HG03064 (cell line): Measurements from ENCODE around the gene TK1.

ENCODE experiments used
- ATAC-seq: cut with Tn5 transposase; IDR thresholded peaks from one replicate; pipeline ENCODE4 v1.9.1; 2021; ENCODE audit warnings: low read depth; ENCODE audit not compliant: unreplicated experiment

The TK1 gene

DNA sequence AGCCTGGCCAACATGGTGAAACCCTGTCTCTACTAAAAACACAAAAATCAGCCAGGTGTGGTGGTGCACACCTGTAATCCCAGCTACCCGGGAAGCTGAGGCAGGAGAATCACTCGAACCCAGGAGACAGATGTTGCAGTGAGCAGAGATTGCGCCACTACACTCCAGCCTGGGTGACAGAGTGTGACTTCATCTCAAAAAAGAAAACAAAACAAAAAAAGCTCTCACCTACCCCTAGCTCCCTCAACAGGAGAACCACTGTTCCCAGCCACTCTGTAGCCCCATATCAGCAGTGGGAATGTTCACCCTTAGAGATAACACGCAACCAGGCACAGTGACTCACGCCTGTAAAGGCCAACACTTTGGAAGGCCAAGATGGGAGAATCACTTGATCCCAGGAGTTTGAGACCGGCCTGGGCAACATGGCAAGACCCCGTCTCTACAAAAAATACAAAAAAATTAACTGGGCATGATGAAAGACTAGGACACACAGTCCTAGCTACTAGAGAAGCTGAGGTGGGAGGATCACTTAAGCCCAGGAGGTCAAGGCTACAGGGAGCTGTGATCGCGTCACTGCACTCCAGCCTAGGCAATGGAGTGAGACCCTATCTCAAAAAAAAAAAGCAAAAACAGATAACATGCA is 50.9 kb downstream of the TK1 start:
- ATAC-seq = no peak

- ATAC-seq = no peak
These were observed 51.9 kb downstream of the TK1 start for GRCh38 chr17:78134899-78135385.

DNA sequence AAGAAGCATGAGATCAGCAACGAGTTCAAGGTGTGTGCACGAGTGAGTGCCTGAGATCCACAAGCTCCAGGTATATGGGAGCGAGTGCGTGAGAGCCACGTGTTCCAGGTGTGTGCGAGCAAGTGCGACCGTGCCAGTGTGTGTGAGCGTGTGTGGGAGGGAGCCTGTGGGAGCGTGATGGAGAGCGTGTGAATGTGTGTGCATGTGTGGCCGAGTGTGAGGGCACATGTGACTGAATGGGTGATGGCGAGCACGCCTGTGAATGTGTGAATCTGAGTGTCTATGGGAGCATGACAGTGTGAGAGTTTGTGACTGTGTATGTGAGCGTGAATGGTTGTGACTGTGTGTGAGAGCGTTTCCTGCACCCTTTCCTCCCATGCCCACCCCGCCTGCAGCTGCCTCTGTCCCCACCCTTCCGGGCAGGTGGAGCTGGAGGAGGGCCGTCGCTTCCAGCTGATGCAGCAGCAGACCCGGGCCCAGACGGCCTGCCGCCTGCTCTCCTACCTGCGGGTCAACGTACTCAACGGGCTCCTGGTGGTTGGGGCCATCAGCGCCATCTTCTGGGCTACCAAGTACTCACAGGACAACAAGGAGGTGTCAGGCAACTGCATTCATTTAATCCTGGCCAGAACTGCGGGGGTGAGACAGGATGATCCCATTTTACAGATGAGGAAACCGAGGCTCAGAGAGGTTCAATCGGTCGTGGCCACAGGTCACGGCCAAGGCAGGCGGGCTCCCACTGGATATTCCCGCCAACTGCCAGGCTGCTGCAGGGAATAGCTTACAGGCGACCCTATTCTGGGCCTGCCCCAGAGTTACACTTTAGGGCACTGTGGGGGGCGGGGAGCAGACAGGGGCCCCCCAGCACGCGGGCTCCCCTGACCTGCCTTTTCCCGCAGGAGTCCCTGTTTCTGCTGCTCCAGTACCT is 52.6 kb downstream of the TK1 start:
- ATAC-seq = no peak

DNA sequence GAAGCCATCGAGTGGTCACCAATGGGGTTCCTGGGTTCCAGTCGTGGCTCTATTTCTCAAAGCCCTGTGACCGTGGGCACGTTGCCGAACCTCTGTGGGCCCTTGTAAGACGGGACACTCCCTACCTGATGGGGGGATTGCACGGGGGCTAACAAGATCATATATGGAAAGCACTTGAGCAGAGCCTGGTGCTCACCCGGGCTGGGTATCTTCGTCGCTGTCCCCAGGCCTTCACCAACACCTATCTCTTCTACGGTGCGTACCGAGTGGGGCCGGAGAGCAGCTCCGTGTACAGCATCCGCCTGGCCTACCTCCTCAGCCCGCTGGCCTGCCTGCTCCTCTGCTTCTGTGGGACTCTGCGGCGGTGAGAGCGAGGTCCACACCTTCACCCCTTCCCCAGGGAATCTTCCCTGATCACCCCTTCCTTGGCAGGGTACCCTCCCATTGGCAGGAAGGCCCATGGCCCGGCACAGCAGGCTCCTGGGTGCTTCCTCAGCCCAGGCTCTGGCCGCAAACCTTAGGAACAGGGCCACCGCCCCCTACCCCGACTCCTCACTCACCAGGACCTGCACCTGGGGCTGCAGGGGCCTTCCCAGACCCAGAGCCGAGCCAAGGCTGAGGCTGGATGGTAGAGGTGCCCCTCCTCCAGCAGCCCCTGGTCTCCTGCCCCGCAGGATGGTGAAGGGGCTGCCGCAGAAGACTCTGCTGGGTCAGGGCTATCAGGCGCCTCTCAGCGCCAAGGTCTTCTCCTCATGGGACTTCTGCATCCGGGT is 53.5 kb downstream of the TK1 start:
- ATAC-seq = no peak

GRCh38 chr17:78132767-78133178 is 54.1 kb downstream of the TK1 start:
- ATAC-seq = no peak

DNA sequence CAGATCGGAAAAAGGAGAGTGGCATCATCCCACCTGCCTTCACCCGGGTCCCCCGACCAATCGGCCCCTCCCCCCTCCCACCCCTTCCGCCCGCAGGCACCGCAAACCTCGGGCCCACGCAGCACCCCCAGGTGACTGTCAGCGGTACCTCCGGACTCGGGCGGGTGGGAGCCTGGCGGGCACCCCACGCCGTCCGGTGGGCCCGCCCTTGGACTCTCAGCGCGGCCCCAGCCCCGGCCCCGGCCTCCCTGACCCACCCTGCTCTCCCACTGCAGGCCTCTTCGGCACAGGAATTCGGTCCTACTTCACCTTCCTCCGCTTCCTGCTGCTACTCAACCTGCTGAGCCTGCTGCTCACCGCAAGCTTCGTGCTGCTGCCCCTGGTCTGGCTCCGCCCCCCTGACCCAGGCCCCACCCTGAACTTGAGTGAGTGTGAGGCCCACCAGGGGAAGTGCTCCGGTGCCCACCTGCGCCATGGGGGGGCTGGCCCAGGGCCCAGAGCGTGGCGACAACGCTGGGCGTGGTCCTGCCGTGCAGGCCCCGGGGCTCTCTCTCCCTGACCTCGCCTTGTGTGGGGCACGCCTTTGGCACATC is 54.7 kb downstream of the TK1 start:
- ATAC-seq = no peak

- ATAC-seq = no peak
These were observed 55.4 kb downstream of the TK1 start for GRCh38 chr17:78131172-78132083.

DNA sequence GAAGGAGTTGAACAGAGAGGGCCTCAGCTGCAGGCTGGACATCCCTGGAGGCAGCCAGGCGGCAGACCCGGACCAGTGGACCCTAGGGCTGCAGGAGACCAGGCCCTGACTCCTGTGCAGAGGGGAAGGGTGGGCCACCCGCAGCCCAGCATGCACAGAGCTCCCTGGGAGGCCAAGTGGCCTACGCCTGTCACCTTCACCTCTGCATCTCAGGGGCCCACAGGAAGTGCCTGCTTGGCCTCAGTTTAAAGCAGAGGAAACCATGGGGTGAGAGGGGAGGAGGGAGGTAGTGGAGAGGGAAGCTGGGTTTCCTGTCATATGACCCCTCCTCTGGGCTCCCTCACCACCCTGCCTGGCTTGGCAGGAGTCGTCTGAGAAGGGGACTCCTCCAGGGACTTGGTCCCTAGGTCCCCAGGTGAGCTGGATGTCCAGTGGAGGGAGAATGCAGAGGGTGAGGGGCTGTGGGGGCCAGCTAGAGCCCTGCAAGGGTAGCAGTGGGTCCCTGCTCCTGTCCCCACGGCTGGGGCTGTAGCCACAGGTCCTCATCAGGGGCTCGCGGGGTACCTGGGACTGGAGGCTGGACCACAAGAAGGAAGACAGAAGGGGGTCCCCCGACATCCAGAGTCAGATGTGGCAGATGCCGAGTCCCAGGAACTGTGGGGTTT is 56.3 kb downstream of the TK1 start, which contains the start of gene TMC8:
Gene TMC8 (plus strand): TSS at position 335 of the 665 bp plus-strand sequence. CDS start 818 bp downstream, outside the sequence.
- no peak for ATAC-seq

GRCh38 chr17:78130090-78130436 is 56.8 kb downstream of the TK1 start:
- ATAC-seq = no peak

DNA sequence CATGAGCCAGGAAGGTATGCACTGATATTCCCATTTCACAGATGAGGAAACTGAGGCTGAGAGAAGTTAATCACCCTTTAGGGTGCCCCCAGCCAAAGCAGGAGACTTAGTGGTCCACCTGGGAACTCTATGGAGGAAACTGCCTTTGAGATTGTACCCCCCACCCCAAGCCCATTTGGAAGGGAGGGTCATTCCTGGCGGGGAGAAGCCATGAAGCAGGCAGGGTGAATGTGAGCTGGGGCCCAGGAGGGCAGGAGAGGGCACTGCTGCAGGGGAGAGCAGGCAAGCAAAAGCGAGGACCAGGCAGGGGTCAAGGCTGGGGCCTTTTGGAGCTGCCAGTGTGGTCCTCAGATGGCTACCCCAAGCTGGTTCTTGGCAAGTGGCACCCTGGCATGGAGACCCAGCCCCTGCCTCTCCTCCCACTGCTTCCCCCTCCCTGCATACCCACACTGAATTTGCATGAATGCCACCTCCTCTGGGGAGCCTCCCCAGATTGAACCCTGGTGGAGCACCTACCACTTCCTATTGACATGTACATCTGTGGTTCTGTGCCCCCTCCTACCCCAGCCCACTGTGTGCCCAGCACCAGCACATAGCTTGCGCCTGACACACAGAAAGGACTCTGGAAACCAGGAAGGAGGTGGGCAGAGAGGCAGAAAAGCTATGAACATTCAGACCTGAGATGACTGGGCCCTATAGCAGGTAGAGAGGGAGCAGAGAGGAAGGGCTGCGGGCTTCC is 57.3 kb downstream of the TK1 start:
- no peak for ATAC-seq

DNA sequence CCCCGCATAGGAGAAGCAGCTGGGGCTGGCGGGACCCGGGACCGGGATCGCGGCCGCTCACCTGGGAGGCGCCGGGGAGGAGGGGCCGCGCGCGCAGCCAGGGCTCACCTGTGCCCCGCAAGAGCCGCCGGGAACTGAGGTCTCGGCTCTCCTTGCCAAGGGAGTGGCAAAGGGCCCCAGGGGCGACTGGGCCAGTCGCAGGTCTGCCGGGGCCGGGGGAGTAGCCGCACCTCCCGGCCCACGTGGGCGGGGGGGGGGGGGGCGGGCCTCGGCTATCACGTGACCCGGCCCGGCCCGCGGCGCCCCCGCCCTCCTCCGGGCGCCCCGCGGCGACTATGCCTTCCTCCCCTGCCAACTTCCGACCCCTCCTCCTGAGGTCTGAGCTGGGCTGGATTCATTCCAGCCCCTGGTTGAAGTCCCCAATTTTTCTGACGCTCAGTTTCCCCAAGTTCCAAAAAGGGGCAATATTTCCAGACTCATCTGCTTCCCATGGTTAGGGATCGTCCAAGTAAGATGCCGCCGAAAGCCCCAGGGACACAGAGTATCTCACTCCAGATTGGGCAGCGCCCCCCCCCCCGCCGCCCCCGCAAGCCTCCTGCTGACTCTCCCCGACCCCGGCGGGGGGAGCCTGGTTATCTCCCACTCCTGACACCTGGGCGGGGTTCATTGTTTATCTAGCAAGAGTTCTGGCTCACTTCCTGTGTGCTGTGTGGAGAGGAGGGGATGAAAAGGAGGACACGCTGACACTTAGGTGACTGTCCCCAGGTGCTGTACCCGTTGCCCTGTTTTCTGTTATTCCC is 58.1 kb downstream of the TK1 start, which contains the start of gene TMC6:
Gene TMC6 (minus strand): TSS at position 205 of the 800 bp plus-strand sequence. CDS start 1,923 bp downstream, outside the sequence.
- no peak for ATAC-seq

- no peak for ATAC-seq
These were observed 58.8 kb downstream of the TK1 start for GRCh38 chr17:78127888-78128550.

DNA sequence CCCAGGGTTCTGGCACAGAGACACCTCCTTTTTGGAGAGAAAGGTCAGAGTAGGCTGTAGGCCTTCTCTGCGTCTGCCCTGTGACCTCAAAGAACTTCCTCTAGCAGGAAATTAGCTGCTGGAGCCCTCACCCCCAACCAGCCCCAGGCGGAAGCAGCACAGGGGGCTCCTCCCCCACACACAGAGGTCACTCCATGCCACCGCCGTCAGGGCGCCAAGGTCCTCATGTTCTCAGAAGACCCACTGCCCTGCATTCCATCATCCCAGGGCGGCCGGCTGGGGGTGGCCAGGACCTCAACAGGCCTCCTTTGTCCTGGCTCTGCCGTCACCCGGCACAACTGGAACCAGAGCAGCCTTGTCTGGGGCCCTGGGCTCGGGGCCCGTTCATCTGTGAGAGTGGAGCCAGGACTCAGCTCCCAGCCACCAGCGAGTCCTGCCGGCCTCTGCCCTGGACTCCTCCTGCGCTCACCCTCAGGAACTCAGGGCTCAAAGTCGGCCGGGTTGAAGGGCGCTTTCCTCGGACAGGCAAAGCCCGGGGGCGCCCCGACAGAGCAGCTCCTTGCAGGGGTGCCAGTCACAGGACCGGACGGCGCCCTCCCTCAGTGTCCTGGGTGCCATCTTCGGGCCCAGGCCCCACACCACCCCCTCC is 59.5 kb downstream of the TK1 start:
- no peak for ATAC-seq

- no peak for ATAC-seq
These were observed 60.0 kb downstream of the TK1 start for GRCh38 chr17:78126895-78127238.

DNA sequence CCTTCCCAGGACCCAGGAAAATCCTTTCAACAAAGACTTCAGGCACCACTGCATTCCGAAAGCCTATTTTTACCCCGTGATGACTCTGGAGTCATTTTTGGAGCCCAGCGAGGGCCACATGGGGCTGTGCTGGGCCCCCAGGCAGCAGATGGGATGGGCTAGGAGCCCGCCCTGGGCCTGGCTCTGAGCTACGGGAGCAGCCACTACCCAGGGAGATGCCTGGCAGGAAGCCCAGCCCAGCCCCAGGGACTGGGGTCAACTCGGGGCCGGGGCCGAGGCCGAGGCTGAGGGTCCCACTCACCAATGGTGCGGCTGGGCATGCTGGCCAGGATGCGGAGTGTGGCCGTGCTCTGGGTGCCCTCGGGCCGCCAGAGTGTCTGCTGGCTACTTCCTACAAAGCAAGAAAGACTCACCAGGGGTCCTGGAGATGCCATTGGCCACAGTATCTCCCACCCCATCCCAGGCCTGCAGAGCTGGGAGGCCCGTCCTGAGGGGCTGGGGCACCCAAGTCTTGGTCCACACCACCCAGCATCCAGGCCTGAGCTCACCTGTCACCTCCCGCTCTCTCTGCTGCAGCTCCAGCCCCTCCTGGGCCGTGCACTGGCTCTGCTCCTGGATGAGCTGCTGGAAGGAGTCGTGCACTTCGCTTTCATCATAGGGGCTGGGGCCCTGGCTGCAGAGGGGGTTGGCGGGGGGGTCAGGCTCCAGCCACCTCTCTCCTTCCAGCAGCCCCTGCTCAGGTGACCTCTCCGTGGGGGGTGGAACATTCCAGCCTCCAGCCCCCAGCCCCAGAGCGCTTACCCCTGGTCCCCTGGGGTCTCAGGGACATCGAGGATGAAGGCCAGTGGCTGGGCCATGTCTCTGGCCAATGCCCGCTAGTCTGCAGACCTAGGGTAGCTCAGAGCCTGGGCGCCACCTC is 60.6 kb downstream of the TK1 start:
- no peak for ATAC-seq
